HL-60/S4 treated with retinoic acid at 250 ng/mL for 4 days and 3 days (cell line): ENCODE results near the gene GPD2.

Experiments
- in situ Hi-C: fragments of 300-500 bp; cut with MboI; formaldehyde crosslinking; loops from 2 replicates; pipeline ENCODE4 v1.7.0; 2022; ENCODE audit warnings: low sequenced_read_pairs

The GPD2 gene

GRCh38 chr2:156630579-156631337 is 194.6 kb downstream of the GPD2 start:
- in situ Hi-C loops: no loop called here

DNA sequence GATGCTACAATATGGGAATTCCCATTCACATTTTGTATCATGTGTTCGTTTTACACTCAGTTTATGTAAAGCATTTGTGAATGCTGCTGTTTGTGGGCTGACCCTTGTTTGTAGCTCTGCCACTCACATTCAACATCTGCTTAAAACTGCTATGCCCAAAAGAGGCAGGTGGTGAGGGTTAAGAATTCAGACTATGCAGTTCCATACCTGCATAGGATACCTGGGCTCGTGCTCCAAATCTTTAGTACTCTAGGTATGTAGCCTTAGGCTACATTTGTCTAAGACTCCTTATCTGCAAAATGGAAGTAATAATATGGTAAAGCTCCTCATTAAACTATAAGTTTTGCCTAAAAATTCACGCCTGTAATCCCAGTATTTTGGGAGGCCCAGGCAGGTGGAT is 199.5 kb downstream of the GPD2 start:
- in situ Hi-C loops: no loop called here
